Natural killer cell (primary cell): Measurements from ENCODE around the gene WNK2. TPM values are rescaled to one million over a fixed set of nuclear protein-coding genes. Genes with fewer than 3 reads are reported as not detected.

ENCODE experiments used
- ATAC-seq, 3 donors: fragments of 150-1000 bp in 2 of 3; fragments of 200-7000 bp in 1 of 3; cut with Tn5 transposase; 1 replicate in 1 of 3; 2 replicates in 2 of 3; pipeline ENCODE4 v1.10.0; 2021; ENCODE audit warnings: mild to moderate bottlenecking in 2 of 3, moderate library complexity in 2 of 3
- DNase-seq, 2 donors: peaks; one replicate each; pipeline versions ENCODE4 v3.0.0 to v3.0.0-alpha.2; 2013 to 2021; ENCODE audit warnings: mixed read lengths in 1 of 2
- H3K27ac ChIP-seq: one replicate; pipeline ENCODE4 v1.5.1; 2013; ENCODE audit warnings: mild to moderate bottlenecking, low read length
- H3K27me3 ChIP-seq: one replicate; pipeline ENCODE4 v1.6.1; 2013; ENCODE audit warnings: low read length; ENCODE audit not compliant: control insufficient read depth, insufficient read depth
- H3K36me3 ChIP-seq: one replicate; pipeline ENCODE4 v1.6.1; 2013; ENCODE audit warnings: low read length; ENCODE audit not compliant: control insufficient read depth, insufficient read depth
- H3K4me1 ChIP-seq: one replicate; pipeline ENCODE4 v1.6.1; 2013; ENCODE audit warnings: low read length; ENCODE audit not compliant: control insufficient read depth, insufficient read depth
- H3K4me3 ChIP-seq: one replicate; pipeline ENCODE4 v1.5.1; 2013; ENCODE audit warnings: low read length
- H3K9me3 ChIP-seq: one replicate; pipeline ENCODE4 v1.6.1; 2013; ENCODE audit warnings: low read length; ENCODE audit not compliant: control insufficient read depth, insufficient read depth
- H3K27ac Mint-ChIP-seq, 2 donors: one replicate each; pipeline ENCODE4 v1.8.0; 2022; ENCODE audit warnings: mild to moderate bottlenecking in 2 of 2, mixed read lengths in 2 of 2, moderate library complexity in 1 of 2
- H3K27me3 Mint-ChIP-seq, 2 donors: one replicate each; pipeline ENCODE4 v1.8.0; 2022; ENCODE audit warnings: low read depth in 2 of 2, mixed read lengths in 2 of 2
- H3K36me3 Mint-ChIP-seq: one replicate; pipeline ENCODE4 v1.8.0; 2022; ENCODE audit warnings: mixed read lengths
- H3K4me1 Mint-ChIP-seq, 2 donors: one replicate each; pipeline ENCODE4 v1.8.0; 2022; ENCODE audit warnings: mixed read lengths in 2 of 2
- H3K4me3 Mint-ChIP-seq: one replicate; pipeline ENCODE4 v1.8.0; 2022; ENCODE audit warnings: mild to moderate bottlenecking, moderate library complexity, mixed read lengths
- H3K9me3 Mint-ChIP-seq, 2 donors: one replicate each; pipeline ENCODE4 v1.8.0; 2022; ENCODE audit warnings: mixed read lengths in 2 of 2
- WGBS: methylation state at CpG from one replicate; pipeline ENCODE4 v1.1.7; 2013; ENCODE audit warnings: missing lambda C conversion rate; ENCODE audit not compliant: insufficient coverage; 5-methylcytosine and 5-hydroxymethylcytosine counted together
- intact Hi-C: fragments of 100-400 bp; cut with micrococcal nuclease; formaldehyde crosslinking; loops from one replicate; pipeline ENCODE4 v1.14.2; 2022
- total RNA-seq, 4 donors: library from RNA; stranded (reverse); fragments of 120-200 nt in 1 of 4; gene quantifications; one replicate each; pipeline versions ENCODE4 v1.2.3 to v1.2.4, GENCODE V29; 2013 to 2022
- TF ChIP-seq, protein P1 (sequence below): fragments of 200-600 bp; IDR thresholded peaks from one replicate; pipeline ENCODE4 v1.8.0; 2022; ENCODE audit warnings: antibody characterized with exemption

WNK2 gene
- total RNA-seq, 3 donors from 2014 or later (not counting 1 experiment from before 2014, with no cell fraction given): 0.25 TPM; not detected in 2

DNA sequence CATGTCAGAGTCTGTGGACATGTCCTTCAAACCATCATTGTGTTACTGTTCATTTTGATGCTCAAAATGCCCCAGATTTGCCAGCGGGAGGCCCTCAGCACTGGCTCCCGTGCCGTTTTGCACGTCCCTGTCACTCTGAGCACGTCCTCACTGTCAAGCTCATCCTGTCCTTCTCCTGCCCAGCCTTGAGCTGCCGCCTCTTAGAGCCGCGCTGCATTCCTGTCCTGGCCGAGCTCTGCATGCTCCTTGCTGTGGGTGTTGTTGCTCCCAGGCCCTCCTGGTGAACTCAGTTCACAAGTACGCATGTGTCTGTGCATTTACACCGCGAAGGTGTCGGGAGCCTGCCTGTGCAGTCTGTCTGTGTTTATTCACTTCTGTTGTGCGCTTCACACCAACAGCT, 62.2 kb downstream of the WNK2 start:
- 92% methylated on average over 14 of the region's 14 CpGs for WGBS
- Mint-ChIP-seq H3K27ac (no peak overlapping the region), H3K4me1 (no peaks in the 10 kb centered on the region), H3K36me3 (no peaks in the 10 kb centered on the region), H3K27me3 (peaks cover 20 to 31% of the 10 kb centered on the region in 2 donors), H3K9me3 (no peaks in the 10 kb centered on the region), H3K4me3 (no peak overlapping the region)
- Histone ChIP-seq H3K9me3 (no peaks in the 10 kb centered on the region), H3K4me3 (no peak overlapping the region), H3K27ac (no peak overlapping the region), H3K36me3 (no peaks in the 10 kb centered on the region), H3K27me3 (no peaks in the 10 kb centered on the region), H3K4me1 (no peaks in the 10 kb centered on the region)
- DNase-seq: no peak
- intact Hi-C loops: no loop called here
- TF ChIP-seq, protein P1, sequence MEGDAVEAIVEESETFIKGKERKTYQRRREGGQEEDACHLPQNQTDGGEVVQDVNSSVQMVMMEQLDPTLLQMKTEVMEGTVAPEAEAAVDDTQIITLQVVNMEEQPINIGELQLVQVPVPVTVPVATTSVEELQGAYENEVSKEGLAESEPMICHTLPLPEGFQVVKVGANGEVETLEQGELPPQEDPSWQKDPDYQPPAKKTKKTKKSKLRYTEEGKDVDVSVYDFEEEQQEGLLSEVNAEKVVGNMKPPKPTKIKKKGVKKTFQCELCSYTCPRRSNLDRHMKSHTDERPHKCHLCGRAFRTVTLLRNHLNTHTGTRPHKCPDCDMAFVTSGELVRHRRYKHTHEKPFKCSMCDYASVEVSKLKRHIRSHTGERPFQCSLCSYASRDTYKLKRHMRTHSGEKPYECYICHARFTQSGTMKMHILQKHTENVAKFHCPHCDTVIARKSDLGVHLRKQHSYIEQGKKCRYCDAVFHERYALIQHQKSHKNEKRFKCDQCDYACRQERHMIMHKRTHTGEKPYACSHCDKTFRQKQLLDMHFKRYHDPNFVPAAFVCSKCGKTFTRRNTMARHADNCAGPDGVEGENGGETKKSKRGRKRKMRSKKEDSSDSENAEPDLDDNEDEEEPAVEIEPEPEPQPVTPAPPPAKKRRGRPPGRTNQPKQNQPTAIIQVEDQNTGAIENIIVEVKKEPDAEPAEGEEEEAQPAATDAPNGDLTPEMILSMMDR: no peak
- ATAC-seq: no peak

DNA sequence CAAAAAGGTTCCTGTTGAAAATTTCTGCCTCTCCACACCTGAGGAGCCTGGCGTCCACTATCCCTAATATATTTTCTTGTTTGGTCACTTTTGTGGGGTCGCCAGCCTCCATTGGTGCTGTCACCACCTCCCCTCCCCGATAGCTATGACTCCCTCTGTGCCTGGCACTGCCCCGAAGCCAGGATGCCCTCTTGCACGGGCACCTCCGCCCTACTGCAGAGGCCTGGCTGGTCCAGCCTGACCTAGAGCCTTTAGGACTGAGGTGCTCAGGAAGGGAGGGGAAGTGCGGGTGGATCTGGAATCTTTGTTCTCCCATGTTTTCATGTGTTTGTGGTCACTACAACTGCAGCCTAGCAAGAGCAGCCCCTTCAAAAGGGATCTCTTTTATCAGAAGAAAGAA, 62.6 kb downstream of the WNK2 start:
- no peak overlapping the region for H3K27ac ChIP-seq
- H3K4me1 ChIP-seq: no peaks in the 10 kb centered on the region
- DNase-seq (no peak), ATAC-seq (no peak)
- no peaks in the 10 kb centered on the region for H3K27me3 ChIP-seq
- WGBS: 95% methylated on average over 7 of the region's 7 CpGs
- no peak overlapping the region for H3K4me3 ChIP-seq
- Mint-ChIP-seq H3K9me3 (no peaks in the 10 kb centered on the region), H3K4me3 (no peak overlapping the region), H3K36me3 (no peaks in the 10 kb centered on the region), H3K4me1 (no peaks in the 10 kb centered on the region), H3K27me3 (peaks cover 16 to 28% of the 10 kb centered on the region in 2 donors), H3K27ac (no peak overlapping the region)
- H3K9me3 ChIP-seq: no peaks in the 10 kb centered on the region
- H3K36me3 ChIP-seq: no peaks in the 10 kb centered on the region
- TF ChIP-seq, protein P1: no peak
- intact Hi-C loops: no loop called here

DNA sequence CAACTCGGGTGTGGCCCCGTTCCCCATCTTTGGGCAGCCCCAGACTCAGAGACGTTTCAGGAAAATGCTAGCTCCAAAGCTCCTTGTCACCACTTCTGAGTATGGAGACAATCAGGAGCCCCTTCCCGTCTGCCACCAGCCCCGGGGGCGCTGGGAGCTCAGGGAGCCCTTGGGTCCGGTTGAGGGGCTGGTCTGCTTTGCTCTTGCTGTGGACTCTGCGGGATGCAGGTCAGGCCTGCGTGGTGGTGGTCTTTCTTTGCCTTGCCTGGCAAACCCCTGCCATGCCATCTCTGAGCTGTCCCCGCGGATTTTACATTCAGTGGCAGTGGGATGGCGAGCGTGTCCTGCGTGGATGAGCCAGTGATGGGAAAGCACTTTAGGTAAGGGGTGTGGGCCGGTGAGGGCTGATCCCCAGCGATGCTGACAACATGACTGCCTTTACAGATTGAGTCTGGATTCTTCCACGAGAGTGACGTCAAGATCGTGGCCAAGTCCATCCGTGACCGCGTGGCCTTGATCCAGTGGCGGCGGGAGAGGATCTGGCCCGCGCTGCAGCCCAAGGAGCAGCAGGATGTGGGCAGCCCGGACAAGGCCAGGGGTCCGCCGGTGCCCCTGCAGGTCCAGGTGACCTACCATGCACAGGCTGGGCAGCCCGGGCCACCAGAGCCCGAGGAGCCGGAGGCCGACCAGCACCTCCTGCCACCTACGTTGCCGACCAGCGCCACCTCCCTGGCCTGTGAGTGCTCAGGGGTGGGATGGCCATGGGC, 63.3 kb downstream of the WNK2 start:
- 93% methylated on average over 36 of the region's 36 CpGs for WGBS
- Mint-ChIP-seq H3K4me3 (no peak overlapping the region), H3K9me3 (no peaks in the 10 kb centered on the region), H3K27me3 (peaks cover 15 to 24% of the 10 kb centered on the region in 2 donors), H3K27ac (no peak overlapping the region), H3K36me3 (no peaks in the 10 kb centered on the region), H3K4me1 (no peaks in the 10 kb centered on the region)
- Histone ChIP-seq H3K27me3 (no peaks in the 10 kb centered on the region), H3K9me3 (no peaks in the 10 kb centered on the region), H3K4me3 (no peak overlapping the region), H3K36me3 (no peaks in the 10 kb centered on the region), H3K27ac (no peak overlapping the region), H3K4me1 (no peaks in the 10 kb centered on the region)
- intact Hi-C loops: no loop called here
- TF ChIP-seq, protein P1: no peak
- DNase-seq (no peak), ATAC-seq (no peak)

DNA sequence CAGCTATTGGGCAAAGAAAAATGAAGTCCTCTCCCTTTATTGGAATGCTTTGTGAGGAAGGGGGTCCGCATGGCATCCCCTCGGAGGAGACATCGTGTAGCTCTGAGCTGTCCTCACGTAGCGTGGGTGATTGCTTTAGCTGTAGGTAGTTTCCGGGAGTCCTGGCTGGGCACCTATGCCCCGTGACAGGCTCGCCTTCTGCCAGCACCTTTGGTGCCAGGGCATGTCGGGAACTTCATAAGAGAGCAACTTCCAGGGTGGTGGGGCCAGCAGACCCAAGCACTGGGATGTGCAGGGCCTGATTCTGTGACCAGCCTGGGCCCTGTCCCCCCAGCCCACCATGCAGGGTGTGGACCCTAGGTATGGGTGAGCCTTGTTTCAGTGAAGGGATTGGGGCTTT, 64.0 kb downstream of the WNK2 start:
- H3K36me3 ChIP-seq: no peaks in the 10 kb centered on the region
- no peak overlapping the region for H3K27ac ChIP-seq
- no peak for ATAC-seq
- no peaks in the 10 kb centered on the region for H3K4me1 ChIP-seq
- Mint-ChIP-seq H3K27ac (no peak overlapping the region), H3K4me1 (no peaks in the 10 kb centered on the region), H3K27me3 (peaks cover 9 to 18% of the 10 kb centered on the region in 2 donors), H3K36me3 (no peaks in the 10 kb centered on the region), H3K4me3 (no peak overlapping the region), H3K9me3 (no peaks in the 10 kb centered on the region)
- H3K4me3 ChIP-seq: no peak overlapping the region
- WGBS: 87% methylated on average over 9 of the region's 9 CpGs
- intact Hi-C loops: no loop called here
- TF ChIP-seq, protein P1: no peak
- no peaks in the 10 kb centered on the region for H3K9me3 ChIP-seq
- H3K27me3 ChIP-seq: no peaks in the 10 kb centered on the region
- DNase-seq: no peak
